Measurements from ENCODE around the gene FAM53B. TPM values are rescaled to one million over a fixed set of nuclear protein-coding genes. Genes with fewer than 3 reads are reported as not detected.

The FAM53B gene
- polyA plus RNA-seq, 1 of the 3 experiments (the other 2 are of a cell fraction), result 5.6 TPM

- Histone ChIP-seq H3K4me2 (no peak overlapping the region), H2AFZ (ENCODE audit: low read depth) (no peak overlapping the region), H3K9me2 (no peaks in the 10 kb centered on the region), H3K4me1 (ENCODE audit: control insufficient read depth in 1 of 2, insufficient read depth in 2 of 2, low read depth in 1 of 2, low read length in 1 of 2) (no peaks in the 10 kb centered on the region; a peak in 1 of 4 replicates), H3K27me3 (ENCODE audit: insufficient read depth) (no peaks in the 10 kb centered on the region), H3K79me2 (ENCODE audit: insufficient read depth) (no peaks in the 10 kb centered on the region), H3K36me3 (replicated peaks in 1 of 2; ENCODE audit: control insufficient read depth in 1 of 2, insufficient read depth in 2 of 2, low read length in 1 of 2) (no peaks in the 10 kb centered on the region), H3F3A (replicated peaks; ENCODE audit: insufficient read depth) (no peaks in the 10 kb centered on the region), H3K9ac (no peak overlapping the region), H3K27ac (ENCODE audit: low read depth in 2 of 2, low read length in 1 of 2) (no peak overlapping the region), H3K9me3 (no peaks in the 10 kb centered on the region), H3K4me3 (ENCODE audit: low read depth in 2 of 2, low read length in 1 of 2) (no peak overlapping the region), H4K20me1 (ENCODE audit: insufficient read depth) (no peaks in the 10 kb centered on the region)
- CTCF ChIA-PET, result no interaction called here
- WGBS (ENCODE audit: low lambda C conversion rate), result 80% methylated on average over 7 of the region's 18 CpGs
- POLR2A ChIA-PET, result no interaction called here
- DNase-seq, result no peak
- TF ChIP-seq, protein P1, sequence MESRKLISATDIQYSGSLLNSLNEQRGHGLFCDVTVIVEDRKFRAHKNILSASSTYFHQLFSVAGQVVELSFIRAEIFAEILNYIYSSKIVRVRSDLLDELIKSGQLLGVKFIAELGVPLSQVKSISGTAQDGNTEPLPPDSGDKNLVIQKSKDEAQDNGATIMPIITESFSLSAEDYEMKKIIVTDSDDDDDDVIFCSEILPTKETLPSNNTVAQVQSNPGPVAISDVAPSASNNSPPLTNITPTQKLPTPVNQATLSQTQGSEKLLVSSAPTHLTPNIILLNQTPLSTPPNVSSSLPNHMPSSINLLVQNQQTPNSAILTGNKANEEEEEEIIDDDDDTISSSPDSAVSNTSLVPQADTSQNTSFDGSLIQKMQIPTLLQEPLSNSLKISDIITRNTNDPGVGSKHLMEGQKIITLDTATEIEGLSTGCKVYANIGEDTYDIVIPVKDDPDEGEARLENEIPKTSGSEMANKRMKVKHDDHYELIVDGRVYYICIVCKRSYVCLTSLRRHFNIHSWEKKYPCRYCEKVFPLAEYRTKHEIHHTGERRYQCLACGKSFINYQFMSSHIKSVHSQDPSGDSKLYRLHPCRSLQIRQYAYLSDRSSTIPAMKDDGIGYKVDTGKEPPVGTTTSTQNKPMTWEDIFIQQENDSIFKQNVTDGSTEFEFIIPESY (IDR thresholded peaks at IDR 0.05; ENCODE audit: borderline replicate concordance, low read depth), result no peak
- TF ChIP-seq NFIC (IDR thresholded peaks at IDR 0.05; ENCODE audit: borderline replicate concordance) (no peak), USF2 (IDR thresholded peaks at IDR 0.05; ENCODE audit: borderline replicate concordance, low read depth, low read length) (no peak), GABPA (IDR thresholded peaks at IDR 0.05; ENCODE audit: low read depth) (no peak)
These were observed 147.9 kb downstream of the FAM53B start for GRCh38 chr10:124596116-124596785.

DNA sequence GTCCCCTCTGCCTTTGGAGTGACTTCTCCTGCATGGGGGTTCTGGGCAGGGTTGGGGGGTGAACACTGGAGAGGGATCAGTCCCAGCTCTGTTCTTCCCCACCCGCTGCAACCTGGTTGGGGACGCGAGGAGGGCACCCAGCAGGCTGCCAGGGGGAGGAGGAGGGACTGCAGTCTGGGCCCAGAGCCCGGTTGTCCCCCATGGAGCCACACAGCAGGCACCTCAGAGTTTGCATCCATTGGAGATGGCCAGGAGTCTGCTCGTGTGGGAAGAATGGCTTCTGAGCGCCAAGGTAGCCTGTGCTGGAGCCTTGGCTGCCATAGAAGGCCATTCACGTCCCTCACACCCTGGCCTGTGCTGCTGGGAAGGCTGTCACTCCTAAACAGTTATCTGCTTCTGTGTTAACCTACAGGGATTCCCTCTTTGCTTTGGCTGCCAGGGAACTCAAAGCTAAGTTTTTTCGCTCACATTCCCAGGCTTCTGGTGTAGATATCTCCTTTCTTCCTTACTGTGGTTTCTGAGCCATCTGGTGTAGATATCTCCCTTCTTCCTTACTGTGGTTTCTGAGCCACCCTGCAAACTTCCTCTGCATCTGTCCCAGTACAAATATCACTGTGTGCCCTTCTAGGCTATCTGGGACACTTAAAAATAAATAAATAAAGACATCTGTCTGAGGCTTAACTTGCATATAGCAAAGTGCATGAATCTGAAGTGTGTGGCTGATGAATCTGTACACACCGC, 148.9 kb downstream of the FAM53B start:
- H3K9me2 ChIP-seq, result no peaks in the 10 kb centered on the region
- ChIA-PET CTCF (no interaction called here), POLR2A (no interaction called here)
- no peaks in the 10 kb centered on the region; a peak in 1 of 4 replicates for H3K4me1 ChIP-seq (ENCODE audit: control insufficient read depth in 1 of 2, insufficient read depth in 2 of 2, low read depth in 1 of 2, low read length in 1 of 2)
- 92% methylated on average over 2 of the region's 9 CpGs for WGBS (ENCODE audit: low lambda C conversion rate)
- no peak overlapping the region for H3K9ac ChIP-seq
- H2AFZ ChIP-seq (ENCODE audit: low read depth), result no peak overlapping the region
- no peaks in the 10 kb centered on the region for H3K36me3 ChIP-seq (replicated peaks in 1 of 2; ENCODE audit: control insufficient read depth in 1 of 2, insufficient read depth in 2 of 2, low read length in 1 of 2)
- no peaks in the 10 kb centered on the region for H3K9me3 ChIP-seq
- no peaks in the 10 kb centered on the region for H3F3A ChIP-seq (replicated peaks; ENCODE audit: insufficient read depth)
- H4K20me1 ChIP-seq (ENCODE audit: insufficient read depth), result no peaks in the 10 kb centered on the region
- H3K27me3 ChIP-seq (ENCODE audit: insufficient read depth), result no peaks in the 10 kb centered on the region
- no peak overlapping the region for H3K4me3 ChIP-seq (ENCODE audit: low read depth in 2 of 2, low read length in 1 of 2)
- no peak for DNase-seq
- H3K4me2 ChIP-seq, result no peak overlapping the region
- H3K27ac ChIP-seq (ENCODE audit: low read depth in 2 of 2, low read length in 1 of 2), result no peak overlapping the region
- no peaks in the 10 kb centered on the region for H3K79me2 ChIP-seq (ENCODE audit: insufficient read depth)
- no peak for TF ChIP-seq ELF1 (IDR thresholded peaks at IDR 0.05)
- no peak for TF ChIP-seq EZH2phosphoT487 (IDR thresholded peaks at IDR 0.05; ENCODE audit: borderline replicate concordance, low read depth)
- TF ChIP-seq, protein P1 (IDR thresholded peaks at IDR 0.05; ENCODE audit: borderline replicate concordance, low read depth), result no peak
- no peak for TF ChIP-seq MEF2A (IDR thresholded peaks at IDR 0.05; ENCODE audit: borderline replicate concordance, low read depth)
- no peak for TF ChIP-seq PBX3 (IDR thresholded peaks at IDR 0.05)
- TF ChIP-seq JUND (IDR thresholded peaks at IDR 0.05), result no peak
- TF ChIP-seq NFIC (IDR thresholded peaks at IDR 0.05; ENCODE audit: borderline replicate concordance), result no peak
- no peak for TF ChIP-seq USF2 (IDR thresholded peaks at IDR 0.05; ENCODE audit: borderline replicate concordance, low read depth, low read length)
- TF ChIP-seq, protein P2, sequence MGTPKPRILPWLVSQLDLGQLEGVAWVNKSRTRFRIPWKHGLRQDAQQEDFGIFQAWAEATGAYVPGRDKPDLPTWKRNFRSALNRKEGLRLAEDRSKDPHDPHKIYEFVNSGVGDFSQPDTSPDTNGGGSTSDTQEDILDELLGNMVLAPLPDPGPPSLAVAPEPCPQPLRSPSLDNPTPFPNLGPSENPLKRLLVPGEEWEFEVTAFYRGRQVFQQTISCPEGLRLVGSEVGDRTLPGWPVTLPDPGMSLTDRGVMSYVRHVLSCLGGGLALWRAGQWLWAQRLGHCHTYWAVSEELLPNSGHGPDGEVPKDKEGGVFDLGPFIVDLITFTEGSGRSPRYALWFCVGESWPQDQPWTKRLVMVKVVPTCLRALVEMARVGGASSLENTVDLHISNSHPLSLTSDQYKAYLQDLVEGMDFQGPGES (IDR thresholded peaks at IDR 0.05; ENCODE audit: low read depth, low read length), result no peak
- TF ChIP-seq RFX5 (IDR thresholded peaks at IDR 0.05; ENCODE audit: low read length), result no peak
- no peak for TF ChIP-seq FOXJ3 (CRISPR knock-in tag; IDR thresholded peaks at IDR 0.05)
